ENCODE data around the gene SPACA1. TPM values are rescaled to one million over a fixed set of nuclear protein-coding genes. Genes with fewer than 3 reads are reported as not detected.

SPACA1 gene
- total and polyA plus RNA-seq, 2 donors, result not detected

GRCh38 chr6:88048578-88048977 is 937 bp downstream of the SPACA1 start:
- DNase-seq (ENCODE audit: extremely low spot score), result no peak
- H3K27ac ChIP-seq (ENCODE audit: low read depth), result no peak overlapping the region
- peaks cover 1% of the 10 kb centered on the region for H3K4me1 ChIP-seq (ENCODE audit: insufficient read depth)
- no peaks in the 10 kb centered on the region for H3K36me3 ChIP-seq (ENCODE audit: insufficient read depth)
- 88% methylated on average over 3 of the region's 3 CpGs for WGBS
- no peak overlapping the region for H3K4me3 ChIP-seq (ENCODE audit: low read depth, low read length)

- Histone ChIP-seq H3K4me1 (ENCODE audit: insufficient read depth) (peaks cover 1% of the 10 kb centered on the region), H3K27ac (ENCODE audit: low read depth) (no peak overlapping the region), H3K36me3 (ENCODE audit: insufficient read depth) (no peaks in the 10 kb centered on the region), H3K4me3 (ENCODE audit: low read depth, low read length) (no peak overlapping the region)
- no peak for DNase-seq (ENCODE audit: extremely low spot score)
- 81% methylated on average over 4 of the region's 4 CpGs for WGBS
Measured at GRCh38 chr6:88050140-88050818, 2.6 kb downstream of the SPACA1 start.

- H3K4me3 ChIP-seq (ENCODE audit: low read depth, low read length), result no peak overlapping the region
- 62% methylated on average over 3 of the region's 3 CpGs for WGBS
- H3K36me3 ChIP-seq (ENCODE audit: insufficient read depth), result no peaks in the 10 kb centered on the region
- H3K4me1 ChIP-seq (ENCODE audit: insufficient read depth), result no peaks in the 10 kb centered on the region
- no peak overlapping the region for H3K27ac ChIP-seq (ENCODE audit: low read depth)
- no peak for DNase-seq (ENCODE audit: extremely low spot score)
Measured at GRCh38 chr6:88059191-88059590, 11.6 kb downstream of the SPACA1 start.

GRCh38 chr6:88062376-88062775 is 14.7 kb downstream of the SPACA1 start:
- 86% methylated on average over 1 of the region's 1 CpG for WGBS
- Histone ChIP-seq H3K4me1 (ENCODE audit: insufficient read depth) (no peaks in the 10 kb centered on the region), H3K4me3 (ENCODE audit: low read depth, low read length) (no peak overlapping the region), H3K27ac (ENCODE audit: low read depth) (no peak overlapping the region), H3K36me3 (ENCODE audit: insufficient read depth) (no peaks in the 10 kb centered on the region)
- no peak for DNase-seq (ENCODE audit: extremely low spot score)

- Histone ChIP-seq H3K4me1 (ENCODE audit: insufficient read depth) (no peaks in the 10 kb centered on the region), H3K4me3 (ENCODE audit: low read depth, low read length) (no peak overlapping the region), H3K36me3 (ENCODE audit: insufficient read depth) (no peaks in the 10 kb centered on the region), H3K27ac (ENCODE audit: low read depth) (no peak overlapping the region)
- DNase-seq (ENCODE audit: extremely low spot score), result no peak
- WGBS, result 96% methylated on average over 1 of the region's 1 CpG
Measured at GRCh38 chr6:88072462-88072861, 24.8 kb downstream of the SPACA1 start.

- no peak overlapping the region for H3K27ac ChIP-seq (ENCODE audit: low read depth)
- H3K4me1 ChIP-seq (ENCODE audit: insufficient read depth), result no peaks in the 10 kb centered on the region
- WGBS, result 28% methylated on average over 1 of the region's 1 CpG
- no peak overlapping the region for H3K4me3 ChIP-seq (ENCODE audit: low read depth, low read length)
- H3K36me3 ChIP-seq (ENCODE audit: insufficient read depth), result no peaks in the 10 kb centered on the region
- DNase-seq (ENCODE audit: extremely low spot score), result no peak
Measured at GRCh38 chr6:88074791-88075190, 27.1 kb downstream of the SPACA1 start.

- WGBS, result 71% methylated on average over 3 of the region's 3 CpGs
- Histone ChIP-seq H3K4me3 (ENCODE audit: low read depth, low read length) (no peak overlapping the region), H3K4me1 (ENCODE audit: insufficient read depth) (no peaks in the 10 kb centered on the region), H3K27ac (ENCODE audit: low read depth) (no peak overlapping the region), H3K36me3 (ENCODE audit: insufficient read depth) (no peaks in the 10 kb centered on the region)
- no peak for DNase-seq (ENCODE audit: extremely low spot score)
Measured at GRCh38 chr6:88077305-88077704, 29.7 kb downstream of the SPACA1 start.

- DNase-seq (ENCODE audit: extremely low spot score), result no peak
- Histone ChIP-seq H3K36me3 (ENCODE audit: insufficient read depth) (no peaks in the 10 kb centered on the region), H3K4me1 (ENCODE audit: insufficient read depth) (no peaks in the 10 kb centered on the region), H3K27ac (ENCODE audit: low read depth) (no peak overlapping the region), H3K4me3 (ENCODE audit: low read depth, low read length) (no peak overlapping the region)
- WGBS, result 92% methylated on average over 2 of the region's 2 CpGs
Measured at GRCh38 chr6:88086792-88087191, 39.2 kb downstream of the SPACA1 start.

GRCh38 chr6:88089708-88090107 is 42.1 kb downstream of the SPACA1 start:
- Histone ChIP-seq H3K36me3 (ENCODE audit: insufficient read depth) (no peaks in the 10 kb centered on the region), H3K4me1 (ENCODE audit: insufficient read depth) (no peaks in the 10 kb centered on the region), H3K4me3 (ENCODE audit: low read depth, low read length) (no peak overlapping the region), H3K27ac (ENCODE audit: low read depth) (no peak overlapping the region)
- DNase-seq (ENCODE audit: extremely low spot score), result no peak
- WGBS, result 44% methylated on average over 2 of the region's 2 CpGs

GRCh38 chr6:88105741-88106340 is 58.2 kb downstream of the SPACA1 start:
- Histone ChIP-seq H3K4me3 (ENCODE audit: low read depth, low read length) (no peak overlapping the region), H3K27ac (ENCODE audit: low read depth) (no peak overlapping the region), H3K4me1 (ENCODE audit: insufficient read depth) (no peaks in the 10 kb centered on the region), H3K36me3 (ENCODE audit: insufficient read depth) (no peaks in the 10 kb centered on the region)
- 72% methylated on average over 7 of the region's 7 CpGs for WGBS
- DNase-seq (ENCODE audit: extremely low spot score), result no peak

- H3K4me1 ChIP-seq (ENCODE audit: insufficient read depth), result no peaks in the 10 kb centered on the region
- DNase-seq (ENCODE audit: extremely low spot score), result no peak
- no peak overlapping the region for H3K27ac ChIP-seq (ENCODE audit: low read depth)
- H3K36me3 ChIP-seq (ENCODE audit: insufficient read depth), result no peaks in the 10 kb centered on the region
- no peak overlapping the region for H3K4me3 ChIP-seq (ENCODE audit: low read depth, low read length)
Measured at GRCh38 chr6:88107241-88107640, 59.6 kb downstream of the SPACA1 start.

- H3K4me3 ChIP-seq (ENCODE audit: low read depth, low read length), result no peak overlapping the region
- no peaks in the 10 kb centered on the region for H3K36me3 ChIP-seq (ENCODE audit: insufficient read depth)
- no peak overlapping the region for H3K27ac ChIP-seq (ENCODE audit: low read depth)
- 71% methylated on average over 5 of the region's 5 CpGs for WGBS
- no peak for DNase-seq (ENCODE audit: extremely low spot score)
- H3K4me1 ChIP-seq (ENCODE audit: insufficient read depth), result no peaks in the 10 kb centered on the region
Measured at GRCh38 chr6:88111991-88112390, 64.3 kb downstream of the SPACA1 start.

- Histone ChIP-seq H3K4me1 (ENCODE audit: insufficient read depth) (no peaks in the 10 kb centered on the region), H3K4me3 (ENCODE audit: low read depth, low read length) (no peak overlapping the region), H3K36me3 (ENCODE audit: insufficient read depth) (no peaks in the 10 kb centered on the region), H3K27ac (ENCODE audit: low read depth) (no peak overlapping the region)
- 32% methylated on average over 2 of the region's 2 CpGs for WGBS
- no peak for DNase-seq (ENCODE audit: extremely low spot score)
Measured at GRCh38 chr6:88114838-88115237, 67.2 kb downstream of the SPACA1 start.

GRCh38 chr6:88115307-88115706 is 67.7 kb downstream of the SPACA1 start:
- no peak for DNase-seq (ENCODE audit: extremely low spot score)
- Histone ChIP-seq H3K36me3 (ENCODE audit: insufficient read depth) (no peaks in the 10 kb centered on the region), H3K4me1 (ENCODE audit: insufficient read depth) (no peaks in the 10 kb centered on the region), H3K4me3 (ENCODE audit: low read depth, low read length) (no peak overlapping the region), H3K27ac (ENCODE audit: low read depth) (no peak overlapping the region)
- 38% methylated on average over 2 of the region's 2 CpGs for WGBS

All from urinary bladder (tissue), 4 donors.